Measurements from ENCODE around the gene GP1BB. TPM values are rescaled to one million over a fixed set of nuclear protein-coding genes. Genes with fewer than 3 reads are reported as not detected.

The GP1BB gene
- total RNA-seq, 2 donors from 2014 or later = 6.8 to 60.3 TPM

DNA sequence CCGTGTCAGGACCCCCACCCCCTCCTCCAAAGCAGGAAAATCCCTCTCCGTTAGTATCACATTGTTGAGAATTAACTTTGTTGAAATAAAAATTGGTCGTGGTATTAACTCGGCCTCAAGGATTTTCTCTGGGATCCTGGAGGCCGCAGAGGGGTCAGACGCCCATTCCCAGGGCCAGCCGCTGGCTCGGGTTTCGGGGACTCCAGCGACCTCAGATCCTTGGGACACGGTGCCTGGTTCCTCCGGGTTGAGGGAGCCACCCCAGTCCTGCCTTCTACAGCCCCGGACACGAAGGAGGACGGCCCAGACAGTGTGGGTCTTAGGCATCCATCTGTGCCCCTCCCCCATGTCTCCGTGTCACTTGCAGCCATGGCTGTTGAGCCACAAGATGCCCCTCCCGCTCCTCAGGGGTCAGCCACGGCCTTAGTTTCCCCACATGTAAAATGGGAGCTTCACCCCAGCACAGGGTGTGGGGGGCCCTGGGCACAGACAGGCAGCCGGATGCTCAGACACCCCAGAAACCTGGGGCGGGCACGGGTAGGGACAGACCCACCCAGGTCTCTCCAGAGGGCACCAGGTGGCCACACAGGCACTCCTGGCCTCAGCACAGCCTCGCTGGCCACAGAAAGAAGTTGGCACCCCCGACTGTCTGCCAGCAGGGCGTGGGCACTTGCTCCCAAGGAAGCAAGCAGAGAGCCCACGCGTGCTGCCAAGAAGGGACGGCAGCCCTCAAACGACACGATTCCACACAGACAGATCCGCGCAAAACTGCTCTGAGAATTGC is 15.5 kb downstream of the GP1BB start:
- no peaks in the 10 kb centered on the region for H3K9me3 ChIP-seq
- intact Hi-C loops (cut with DNase I) = no loop called here
- no peak for TF ChIP-seq POLR2AphosphoS5 (IDR thresholded peaks at IDR 0.05)
- TF ChIP-seq POLR2A (IDR thresholded peaks at IDR 0.05) = no peak
- TF ChIP-seq, protein P1, sequence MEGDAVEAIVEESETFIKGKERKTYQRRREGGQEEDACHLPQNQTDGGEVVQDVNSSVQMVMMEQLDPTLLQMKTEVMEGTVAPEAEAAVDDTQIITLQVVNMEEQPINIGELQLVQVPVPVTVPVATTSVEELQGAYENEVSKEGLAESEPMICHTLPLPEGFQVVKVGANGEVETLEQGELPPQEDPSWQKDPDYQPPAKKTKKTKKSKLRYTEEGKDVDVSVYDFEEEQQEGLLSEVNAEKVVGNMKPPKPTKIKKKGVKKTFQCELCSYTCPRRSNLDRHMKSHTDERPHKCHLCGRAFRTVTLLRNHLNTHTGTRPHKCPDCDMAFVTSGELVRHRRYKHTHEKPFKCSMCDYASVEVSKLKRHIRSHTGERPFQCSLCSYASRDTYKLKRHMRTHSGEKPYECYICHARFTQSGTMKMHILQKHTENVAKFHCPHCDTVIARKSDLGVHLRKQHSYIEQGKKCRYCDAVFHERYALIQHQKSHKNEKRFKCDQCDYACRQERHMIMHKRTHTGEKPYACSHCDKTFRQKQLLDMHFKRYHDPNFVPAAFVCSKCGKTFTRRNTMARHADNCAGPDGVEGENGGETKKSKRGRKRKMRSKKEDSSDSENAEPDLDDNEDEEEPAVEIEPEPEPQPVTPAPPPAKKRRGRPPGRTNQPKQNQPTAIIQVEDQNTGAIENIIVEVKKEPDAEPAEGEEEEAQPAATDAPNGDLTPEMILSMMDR (IDR thresholded peaks at IDR 0.05) = no peak
- no peak for DNase-seq (ENCODE audit: low spot score)
- no peak overlapping the region for H3K27ac ChIP-seq
- no peak overlapping the region for H3K4me3 ChIP-seq
- no peaks in the 10 kb centered on the region for H3K36me3 ChIP-seq
- H3K27me3 ChIP-seq (replicated peaks; ENCODE audit: insufficient read depth) = no peaks in the 10 kb centered on the region
- no peaks in the 10 kb centered on the region for H3K4me1 ChIP-seq (replicated peaks)
- 72% methylated on average over 29 of the region's 31 CpGs for WGBS

DNA sequence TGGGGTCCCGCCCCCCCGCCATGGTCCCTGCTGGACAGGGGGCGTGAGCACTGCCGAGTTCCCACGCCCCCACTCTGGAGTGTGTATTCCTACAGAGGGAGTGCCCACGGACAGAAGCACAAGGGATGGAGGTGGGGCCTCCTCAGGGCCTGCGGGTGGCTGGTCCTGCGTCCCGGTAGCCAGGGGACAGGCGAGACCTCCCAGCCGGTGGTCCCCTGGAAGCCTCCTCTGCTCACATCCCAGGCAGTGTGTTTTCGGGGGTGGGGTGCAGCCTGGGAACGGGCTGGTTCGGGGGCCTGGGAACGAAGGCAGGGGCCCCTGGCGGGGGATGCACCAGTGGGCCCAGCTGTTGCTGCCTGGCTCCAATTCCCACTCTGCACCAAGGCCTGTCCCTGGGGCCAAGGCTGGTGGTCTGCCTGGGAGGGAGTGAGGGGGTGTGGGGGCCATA is 16.1 kb downstream of the GP1BB start:
- no peak overlapping the region for H3K4me3 ChIP-seq
- H3K4me1 ChIP-seq (replicated peaks) = no peaks in the 10 kb centered on the region
- no peaks in the 10 kb centered on the region for H3K36me3 ChIP-seq
- DNase-seq (ENCODE audit: low spot score) = no peak
- TF ChIP-seq, protein P1 (IDR thresholded peaks at IDR 0.05) = no peak
- no peak overlapping the region for H3K27ac ChIP-seq
- 69% methylated on average over 12 of the region's 16 CpGs for WGBS
- intact Hi-C loops (cut with DNase I) = no loop called here
- no peaks in the 10 kb centered on the region for H3K9me3 ChIP-seq
- no peaks in the 10 kb centered on the region for H3K27me3 ChIP-seq (replicated peaks; ENCODE audit: insufficient read depth)

DNA sequence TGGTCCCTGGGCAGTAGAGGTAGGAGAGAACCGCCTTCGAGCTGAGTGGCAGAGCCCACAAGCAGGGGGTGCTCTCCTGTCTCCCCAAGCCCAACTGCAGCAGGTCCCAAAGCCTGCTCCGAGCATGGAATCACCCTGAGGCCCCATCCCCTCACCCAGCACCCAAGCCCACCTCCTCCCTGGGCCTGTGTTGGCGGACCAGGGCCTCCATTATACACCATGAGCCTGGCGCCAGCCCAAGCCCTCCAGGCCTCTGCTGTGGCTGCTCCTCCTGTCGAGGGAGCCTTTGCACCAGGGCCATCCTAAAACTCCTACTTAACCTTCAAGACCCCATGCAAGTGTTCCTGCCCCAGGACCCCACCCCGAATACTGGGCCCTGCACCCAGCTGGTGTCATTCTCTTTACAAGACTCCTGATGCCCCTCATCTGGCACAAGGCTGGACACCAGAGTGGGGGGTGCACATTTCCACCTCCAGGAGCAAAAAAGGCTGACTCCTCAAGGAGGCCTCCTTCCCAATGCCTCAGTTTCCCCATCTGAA is 16.6 kb downstream of the GP1BB start:
- Histone ChIP-seq H3K9me3 (no peaks in the 10 kb centered on the region), H3K27me3 (replicated peaks; ENCODE audit: insufficient read depth) (no peaks in the 10 kb centered on the region), H3K27ac (no peak overlapping the region), H3K4me3 (no peak overlapping the region), H3K36me3 (no peaks in the 10 kb centered on the region), H3K4me1 (replicated peaks) (no peaks in the 10 kb centered on the region)
- TF ChIP-seq, protein P1 (IDR thresholded peaks at IDR 0.05) = no peak
- no peak for TF ChIP-seq POLR2A (IDR thresholded peaks at IDR 0.05)
- no peak for TF ChIP-seq POLR2AphosphoS5 (IDR thresholded peaks at IDR 0.05)
- 87% methylated on average over 4 of the region's 7 CpGs for WGBS
- intact Hi-C loops (cut with DNase I) = no loop called here
- no peak for DNase-seq (ENCODE audit: low spot score)

DNA sequence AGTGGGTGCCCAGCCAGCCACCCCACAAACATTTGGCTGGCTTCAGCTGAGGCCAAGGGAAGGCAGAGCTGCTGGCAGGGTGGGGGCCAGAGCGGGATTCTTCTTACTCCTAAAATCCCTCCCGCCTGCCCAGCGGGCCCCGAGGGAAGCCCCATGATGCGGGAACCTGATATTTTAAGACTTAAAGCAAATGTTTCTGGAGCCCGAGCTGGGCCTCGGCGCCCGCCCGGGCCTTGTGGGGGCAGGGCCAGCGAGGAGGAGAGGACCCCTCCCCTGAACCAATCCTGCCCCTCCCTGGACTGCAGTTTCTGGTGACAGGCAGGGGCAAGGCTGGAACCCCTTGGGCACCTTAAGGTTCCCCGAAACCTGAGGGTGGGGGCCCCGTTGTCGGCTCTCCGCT is 17.2 kb downstream of the GP1BB start:
- WGBS = 89% methylated on average over 15 of the region's 15 CpGs
- intact Hi-C loops (cut with DNase I) = no loop called here
- Histone ChIP-seq H3K27me3 (replicated peaks; ENCODE audit: insufficient read depth) (no peaks in the 10 kb centered on the region), H3K9me3 (no peaks in the 10 kb centered on the region), H3K36me3 (no peaks in the 10 kb centered on the region), H3K4me3 (no peak overlapping the region), H3K4me1 (replicated peaks) (no peaks in the 10 kb centered on the region), H3K27ac (no peak overlapping the region)
- no peak for DNase-seq (ENCODE audit: low spot score)
- TF ChIP-seq POLR2A (IDR thresholded peaks at IDR 0.05) (no peak), POLR2AphosphoS5 (IDR thresholded peaks at IDR 0.05) (no peak)
- TF ChIP-seq, protein P1 (IDR thresholded peaks at IDR 0.05) = no peak

DNA sequence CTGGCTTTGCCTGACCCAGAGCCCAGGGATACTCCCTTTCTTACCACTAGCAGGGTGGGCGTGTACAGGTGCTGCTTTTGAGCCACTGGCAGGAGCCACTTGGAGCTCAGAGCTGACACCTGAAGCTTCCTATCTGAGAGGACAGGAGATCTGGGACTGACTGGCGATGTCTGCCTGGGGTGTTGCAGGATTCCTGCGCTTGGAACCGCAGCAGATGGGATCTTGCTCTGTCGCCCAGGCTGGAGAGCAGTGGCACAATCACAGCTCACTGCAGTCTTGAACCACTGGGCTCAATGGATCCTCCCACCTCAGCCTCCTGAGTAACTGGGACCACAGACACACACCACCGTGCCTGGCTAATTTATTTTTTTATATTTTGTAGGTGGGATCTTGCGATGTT is 17.7 kb downstream of the GP1BB start:
- no peaks in the 10 kb centered on the region for H3K36me3 ChIP-seq
- no peak for DNase-seq (ENCODE audit: low spot score)
- intact Hi-C loops (cut with DNase I) = no loop called here
- WGBS = 99% methylated on average over 7 of the region's 7 CpGs
- H3K27ac ChIP-seq = no peak overlapping the region
- TF ChIP-seq, protein P1 (IDR thresholded peaks at IDR 0.05) = no peak
- no peak for TF ChIP-seq POLR2AphosphoS5 (IDR thresholded peaks at IDR 0.05)
- no peaks in the 10 kb centered on the region for H3K9me3 ChIP-seq
- H3K4me3 ChIP-seq = no peak overlapping the region
- no peaks in the 10 kb centered on the region for H3K27me3 ChIP-seq (replicated peaks; ENCODE audit: insufficient read depth)
- H3K4me1 ChIP-seq (replicated peaks) = no peaks in the 10 kb centered on the region

All from prostate gland (tissue), 2 donors.